ENCODE measurements around the gene GPR35.

GRCh38 chr2:240650254-240650965 is 25.1 kb downstream of the GPR35 start:
- TF ChIP-seq JUND (IDR thresholded peaks at IDR 0.05) (no peak), POLR2A (IDR thresholded peaks at IDR 0.05; ENCODE audit: borderline replicate concordance, extremely low read depth, insufficient read depth, insufficient read length) (no peak), MAX (IDR thresholded peaks at IDR 0.05) (no peak), ZFX (IDR thresholded peaks at IDR 0.05) (no peak), TCF7L2 (IDR thresholded peaks at IDR 0.05; ENCODE audit: borderline replicate concordance, extremely low read depth, insufficient read depth, insufficient read length) (no peak), CEBPB (IDR thresholded peaks at IDR 0.05; ENCODE audit: low read depth) (no peak), REST (IDR thresholded peaks at IDR 0.05; ENCODE audit: low read depth) (no peak)
- TF ChIP-seq, protein P1, sequence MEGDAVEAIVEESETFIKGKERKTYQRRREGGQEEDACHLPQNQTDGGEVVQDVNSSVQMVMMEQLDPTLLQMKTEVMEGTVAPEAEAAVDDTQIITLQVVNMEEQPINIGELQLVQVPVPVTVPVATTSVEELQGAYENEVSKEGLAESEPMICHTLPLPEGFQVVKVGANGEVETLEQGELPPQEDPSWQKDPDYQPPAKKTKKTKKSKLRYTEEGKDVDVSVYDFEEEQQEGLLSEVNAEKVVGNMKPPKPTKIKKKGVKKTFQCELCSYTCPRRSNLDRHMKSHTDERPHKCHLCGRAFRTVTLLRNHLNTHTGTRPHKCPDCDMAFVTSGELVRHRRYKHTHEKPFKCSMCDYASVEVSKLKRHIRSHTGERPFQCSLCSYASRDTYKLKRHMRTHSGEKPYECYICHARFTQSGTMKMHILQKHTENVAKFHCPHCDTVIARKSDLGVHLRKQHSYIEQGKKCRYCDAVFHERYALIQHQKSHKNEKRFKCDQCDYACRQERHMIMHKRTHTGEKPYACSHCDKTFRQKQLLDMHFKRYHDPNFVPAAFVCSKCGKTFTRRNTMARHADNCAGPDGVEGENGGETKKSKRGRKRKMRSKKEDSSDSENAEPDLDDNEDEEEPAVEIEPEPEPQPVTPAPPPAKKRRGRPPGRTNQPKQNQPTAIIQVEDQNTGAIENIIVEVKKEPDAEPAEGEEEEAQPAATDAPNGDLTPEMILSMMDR (IDR thresholded peaks at IDR 0.05 in 2 of 3, conservative IDR thresholded peaks at IDR 0.05 in 1 of 3; ENCODE audit: borderline replicate concordance in 1 of 3, insufficient read depth in 1 of 3, low read depth in 2 of 3, low read length in 2 of 3): no peak

Measured in HCT116 (cell line).